Trophoblast cell (in vitro differentiated cells and primary cell): ENCODE results near the gene RRP1B.

Source experiments
- DNase-seq, 2 donors: peaks; one replicate each; pipeline ENCODE4 v3.0.0-alpha.2; 2016
- H2AFZ ChIP-seq: 2 replicates; pipeline ENCODE4 v1.6.1; 2013; ENCODE audit warnings: low read length, moderate library complexity, mild to moderate bottlenecking; ENCODE audit not compliant: insufficient read depth, poor library complexity
- H2AK5ac ChIP-seq: 2 replicates; pipeline ENCODE4 v1.6.1; 2013; ENCODE audit warnings: mild to moderate bottlenecking, low read length
- H2BK120ac ChIP-seq: 2 replicates; pipeline ENCODE4 v1.6.1; 2013; ENCODE audit warnings: low read length, mild to moderate bottlenecking, moderate library complexity; ENCODE audit not compliant: insufficient read depth, poor library complexity
- H2BK12ac ChIP-seq: 2 replicates; pipeline ENCODE4 v1.6.1; 2013; ENCODE audit warnings: mild to moderate bottlenecking, low read length, moderate library complexity
- H2BK5ac ChIP-seq: 2 replicates; pipeline ENCODE4 v1.6.1; 2013; ENCODE audit warnings: low read length, low read depth, moderate library complexity, mild to moderate bottlenecking; ENCODE audit not compliant: poor library complexity
- H3K14ac ChIP-seq: 2 replicates; pipeline ENCODE4 v1.6.1; 2013; ENCODE audit warnings: mild to moderate bottlenecking, low read length
- H3K18ac ChIP-seq: 2 replicates; pipeline ENCODE4 v1.6.1; 2013; ENCODE audit warnings: mild to moderate bottlenecking, low read length
- H3K23ac ChIP-seq: 2 replicates; pipeline ENCODE4 v1.6.1; 2013; ENCODE audit warnings: low read length
- H3K27ac ChIP-seq: 2 replicates; pipeline ENCODE4 v1.5.1; 2013; ENCODE audit warnings: low read depth, mild to moderate bottlenecking, inconsistent platforms, low read length, moderate library complexity
- H3K27me3 ChIP-seq: 2 replicates; pipeline ENCODE4 v1.6.1; 2013; ENCODE audit warnings: inconsistent platforms, mild to moderate bottlenecking, low read length, moderate library complexity; ENCODE audit not compliant: insufficient read depth
- H3K36me3 ChIP-seq, 2 experiments: 1 replicate in 1 of 2; 2 replicates in 1 of 2; pipeline ENCODE4 v1.6.1; 2013; ENCODE audit warnings: low read length in 2 of 2, mild to moderate bottlenecking in 2 of 2, moderate library complexity in 1 of 2; ENCODE audit not compliant: insufficient read depth in 2 of 2, control insufficient read depth in 1 of 2
- H3K4ac ChIP-seq: 2 replicates; pipeline ENCODE4 v1.6.1; 2013; ENCODE audit warnings: low read depth, mild to moderate bottlenecking, low read length, moderate library complexity
- H3K4me1 ChIP-seq, 2 experiments: 1 replicate in 1 of 2; 2 replicates in 1 of 2; pipeline ENCODE4 v1.6.1; 2013; ENCODE audit warnings: low read length in 2 of 2, mild to moderate bottlenecking in 2 of 2, moderate library complexity in 1 of 2; ENCODE audit not compliant: insufficient read depth in 2 of 2, control insufficient read depth in 1 of 2
- H3K4me2 ChIP-seq: 2 replicates; pipeline ENCODE4 v1.6.1; 2013; ENCODE audit warnings: inconsistent platforms, mild to moderate bottlenecking, low read length, moderate library complexity
- H3K4me3 ChIP-seq: 2 replicates; pipeline ENCODE4 v1.5.1; 2013; ENCODE audit warnings: mild to moderate bottlenecking, low read depth, low read length, inconsistent platforms
- H3K79me1 ChIP-seq: one replicate; pipeline ENCODE4 v1.6.1; 2013; ENCODE audit warnings: low read length
- H3K79me2 ChIP-seq: 2 replicates; pipeline ENCODE4 v1.6.1; 2013; ENCODE audit warnings: low read length, mild to moderate bottlenecking; ENCODE audit not compliant: control insufficient read depth, insufficient read depth, poor library complexity
- H3K9ac ChIP-seq: 2 replicates; pipeline ENCODE4 v1.6.1; 2013; ENCODE audit warnings: mild to moderate bottlenecking, low read length
- H3K9me3 ChIP-seq: 2 replicates; pipeline ENCODE4 v1.6.1; 2013; ENCODE audit warnings: low read depth, mild to moderate bottlenecking, control low read depth, inconsistent platforms, low read length; ENCODE audit not compliant: insufficient read depth
- H4K12ac ChIP-seq: 2 replicates; pipeline ENCODE4 v1.6.1; 2013; ENCODE audit warnings: low read depth, mild to moderate bottlenecking, low read length, moderate library complexity
- H4K8ac ChIP-seq: 2 replicates; pipeline ENCODE4 v1.6.1; 2013; ENCODE audit warnings: low read depth, mild to moderate bottlenecking, low read length, moderate library complexity
- H4K91ac ChIP-seq: one replicate; pipeline ENCODE4 v1.6.1; 2013; ENCODE audit warnings: low read depth, mild to moderate bottlenecking, low read length, moderate library complexity
- WGBS: extraction: QIAGEN DNeasy Blood & Tissue Kit; methylation state at CpG from one replicate; pipeline ENCODE4 v1.1.7; 2013; ENCODE audit warnings: missing lambda C conversion rate; ENCODE audit not compliant: insufficient read length, insufficient coverage; ENCODE audit errors: extremely low coverage; 5-methylcytosine and 5-hydroxymethylcytosine counted together

The RRP1B gene

GRCh38 chr21:43728154-43728466 lies 68.8 kb downstream of the RRP1B start:
- H2BK5ac ChIP-seq = peak overlapping the region; percentile 28
- H4K8ac ChIP-seq = peak overlapping the region; percentile 35
- H3K9ac ChIP-seq = no peak overlapping the region
- peaks cover 14 to 16% of the 10 kb centered on the region in 2 experiments for H3K4me1 ChIP-seq
- peak overlapping the region; percentile 49 for H3K4ac ChIP-seq
- H3K36me3 ChIP-seq = peaks cover 7 to 9% of the 10 kb centered on the region in 2 experiments
- peak overlapping the region; percentile 58 for H2BK12ac ChIP-seq
- H4K91ac ChIP-seq = peak overlapping the region; percentile 85
- peak overlapping the region; percentile 74 for H3K4me2 ChIP-seq
- peak overlapping the region; percentile 2 for H2AFZ ChIP-seq
- DNase-seq = no peak
- H2AK5ac ChIP-seq = peak overlapping the region; percentile 58
- H4K12ac ChIP-seq = peak overlapping the region; percentile 4
- no peak overlapping the region for H3K23ac ChIP-seq
- H3K14ac ChIP-seq = peak overlapping the region; percentile 34
- peaks cover 4% of the 10 kb centered on the region for H3K9me3 ChIP-seq
- no CpG with 5 or more reads among the region's 7 CpGs for WGBS
- peak overlapping the region; percentile 49 for H2BK120ac ChIP-seq
- peaks cover 18% of the 10 kb centered on the region for H3K79me1 ChIP-seq
- no peaks in the 10 kb centered on the region for H3K27me3 ChIP-seq
- peak overlapping the region; percentile 69 for H3K27ac ChIP-seq
- peaks cover 6% of the 10 kb centered on the region for H3K79me2 ChIP-seq
- peak overlapping the region; percentile 11 for H3K18ac ChIP-seq
- peak overlapping the region; percentile 66 for H3K4me3 ChIP-seq

GRCh38 chr21:43728467-43729390 lies 69.4 kb downstream of the RRP1B start:
- H4K12ac ChIP-seq = peak overlapping the region; percentile 73
- DNase-seq = peak; percentile 90 to 93
- peaks cover 6% of the 10 kb centered on the region for H3K79me2 ChIP-seq
- H3K4me1 ChIP-seq = peaks cover 14 to 16% of the 10 kb centered on the region in 2 experiments
- H3K27ac ChIP-seq = peak overlapping the region; percentile 69
- no CpG with 5 or more reads among the region's 59 CpGs for WGBS
- H3K36me3 ChIP-seq = peaks cover 3 to 6% of the 10 kb centered on the region in 2 experiments
- H4K8ac ChIP-seq = peak overlapping the region; percentile 35
- peak overlapping the region; percentile 83 for H2AK5ac ChIP-seq
- H3K23ac ChIP-seq = no peak overlapping the region
- H3K18ac ChIP-seq = peak overlapping the region; percentile 78
- peak overlapping the region; percentile 8 for H2BK12ac ChIP-seq
- H3K4ac ChIP-seq = peak overlapping the region; percentile 77
- peak overlapping the region; percentile 20 for H2AFZ ChIP-seq
- peak overlapping the region; percentile 85 for H4K91ac ChIP-seq
- H3K79me1 ChIP-seq = peaks cover 18% of the 10 kb centered on the region
- H2BK5ac ChIP-seq = peak overlapping the region; percentile 45
- peak overlapping the region; percentile 74 for H3K4me2 ChIP-seq
- H3K14ac ChIP-seq = peak overlapping the region; percentile 84
- H2BK120ac ChIP-seq = peak overlapping the region; percentile 47
- peak overlapping the region; percentile 79 for H3K9ac ChIP-seq
- H3K27me3 ChIP-seq = no peaks in the 10 kb centered on the region
- H3K9me3 ChIP-seq = peaks cover 4% of the 10 kb centered on the region
- H3K4me3 ChIP-seq = peak overlapping the region; percentile 66

GRCh38 chr21:43731476-43731875 lies 72.1 kb downstream of the RRP1B start:
- H3K27ac ChIP-seq = no peak overlapping the region
- no CpG with 5 or more reads among the region's 6 CpGs for WGBS

GRCh38 chr21:43731891-43732711 lies 72.7 kb downstream of the RRP1B start:
- peaks cover 6% of the 10 kb centered on the region for H3K79me2 ChIP-seq
- H2AFZ ChIP-seq = no peak overlapping the region
- H3K9ac ChIP-seq = no peak overlapping the region
- H3K4ac ChIP-seq = no peak overlapping the region
- no peak overlapping the region for H3K27ac ChIP-seq
- peaks cover 5 to 8% of the 10 kb centered on the region in 2 experiments for H3K36me3 ChIP-seq
- H2BK120ac ChIP-seq = no peak overlapping the region
- H3K27me3 ChIP-seq = no peaks in the 10 kb centered on the region
- no peak overlapping the region for H3K4me3 ChIP-seq
- H2BK5ac ChIP-seq = no peak overlapping the region
- peaks cover 14 to 20% of the 10 kb centered on the region in 2 experiments for H3K4me1 ChIP-seq
- H2AK5ac ChIP-seq = no peak overlapping the region
- H3K18ac ChIP-seq = no peak overlapping the region
- no peak overlapping the region for H2BK12ac ChIP-seq
- H3K23ac ChIP-seq = no peak overlapping the region
- H3K4me2 ChIP-seq = no peak overlapping the region
- H4K12ac ChIP-seq = no peak overlapping the region
- H3K9me3 ChIP-seq = peaks cover 4% of the 10 kb centered on the region
- peak; percentile 50 to 60 for DNase-seq
- H4K91ac ChIP-seq = no peak overlapping the region
- no CpG with 5 or more reads among the region's 23 CpGs for WGBS
- H3K14ac ChIP-seq = no peak overlapping the region
- peaks cover 18% of the 10 kb centered on the region for H3K79me1 ChIP-seq
- no peak overlapping the region for H4K8ac ChIP-seq

More at GRCh38 chr21:43731476-43731875, 72.1 kb downstream of the RRP1B start:
- no peak overlapping the region for H2AFZ ChIP-seq
- no peak overlapping the region for H3K14ac ChIP-seq
- no peak overlapping the region for H2BK5ac ChIP-seq
- no peak overlapping the region for H4K8ac ChIP-seq
- peaks cover 18% of the 10 kb centered on the region for H3K79me1 ChIP-seq
- no peak overlapping the region for H2BK12ac ChIP-seq
- no peak overlapping the region for H3K4ac ChIP-seq
- H3K4me2 ChIP-seq = no peak overlapping the region
- peaks cover 14 to 20% of the 10 kb centered on the region in 2 experiments for H3K4me1 ChIP-seq
- no peak overlapping the region for H3K4me3 ChIP-seq
- no peak overlapping the region for H2AK5ac ChIP-seq
- no peak overlapping the region for H4K12ac ChIP-seq
- no peak overlapping the region for H3K18ac ChIP-seq
- peaks cover 6% of the 10 kb centered on the region for H3K79me2 ChIP-seq
- H4K91ac ChIP-seq = no peak overlapping the region
- H2BK120ac ChIP-seq = no peak overlapping the region
- no peak overlapping the region for H3K9ac ChIP-seq
- peaks cover 4% of the 10 kb centered on the region for H3K9me3 ChIP-seq
- no peaks in the 10 kb centered on the region for H3K27me3 ChIP-seq
- no peak overlapping the region for H3K23ac ChIP-seq
- peaks cover 3 to 6% of the 10 kb centered on the region in 2 experiments for H3K36me3 ChIP-seq
- peak in 1 of 2 donors; percentile 22 for DNase-seq
